HG03378 (cell line): Measurements from ENCODE around the gene TNFRSF25.
"Not testable (repeated sequence)": the region's sequence is repeated elsewhere in the genome, so short reads cannot be mapped to it uniquely, and the experiment has no call there.

Experiments
- ATAC-seq: cut with Tn5 transposase; IDR thresholded peaks from one replicate; pipeline ENCODE4 v1.9.1; 2021; ENCODE audit warnings: mild to moderate bottlenecking, moderate library complexity; ENCODE audit not compliant: unreplicated experiment

TNFRSF25 gene

DNA sequence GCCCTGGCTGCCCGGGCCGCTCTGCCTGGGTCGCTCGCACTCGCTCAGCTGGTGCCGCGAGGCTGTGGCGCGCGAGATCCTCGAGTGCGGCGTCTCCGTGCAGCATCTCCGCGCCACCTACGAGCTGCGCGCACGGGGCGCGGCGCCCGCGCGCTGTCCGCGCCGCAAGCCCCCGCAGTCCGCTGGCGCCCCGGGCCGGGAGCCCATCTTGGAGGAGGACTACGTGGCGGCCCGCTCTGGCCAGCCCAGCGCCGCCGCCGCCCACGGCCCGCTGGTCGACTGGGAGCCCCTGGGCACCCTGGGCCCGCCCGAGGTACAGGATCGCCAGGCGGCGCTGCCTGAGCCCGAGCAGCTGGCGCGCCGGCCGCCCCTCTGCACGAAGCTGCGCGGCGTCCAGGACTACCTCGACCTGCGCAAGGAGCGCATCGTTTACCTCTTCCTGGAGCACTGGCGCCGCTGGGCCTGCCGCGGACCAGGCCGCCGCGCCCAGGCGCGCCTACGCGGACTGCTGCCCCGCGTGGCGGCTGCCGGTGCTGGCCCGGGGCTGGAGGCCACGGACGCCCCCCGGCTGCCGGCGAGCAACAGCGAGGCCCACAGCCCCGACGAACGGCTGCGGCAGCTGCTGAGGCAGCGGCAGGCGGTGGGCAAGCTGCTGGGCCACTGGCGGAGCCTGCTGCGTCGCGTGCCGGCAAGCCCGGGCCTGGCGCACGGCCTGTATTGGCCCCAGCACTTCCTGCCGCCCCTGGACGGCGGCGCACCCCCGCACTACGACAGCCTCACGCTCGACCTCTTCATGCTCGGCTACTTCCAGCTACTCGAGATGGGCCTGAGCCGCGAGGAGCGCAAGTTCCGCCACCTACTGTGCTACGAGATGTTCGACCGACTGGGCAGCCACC, 10.9 kb downstream of the TNFRSF25 start:
- no peak for ATAC-seq

DNA sequence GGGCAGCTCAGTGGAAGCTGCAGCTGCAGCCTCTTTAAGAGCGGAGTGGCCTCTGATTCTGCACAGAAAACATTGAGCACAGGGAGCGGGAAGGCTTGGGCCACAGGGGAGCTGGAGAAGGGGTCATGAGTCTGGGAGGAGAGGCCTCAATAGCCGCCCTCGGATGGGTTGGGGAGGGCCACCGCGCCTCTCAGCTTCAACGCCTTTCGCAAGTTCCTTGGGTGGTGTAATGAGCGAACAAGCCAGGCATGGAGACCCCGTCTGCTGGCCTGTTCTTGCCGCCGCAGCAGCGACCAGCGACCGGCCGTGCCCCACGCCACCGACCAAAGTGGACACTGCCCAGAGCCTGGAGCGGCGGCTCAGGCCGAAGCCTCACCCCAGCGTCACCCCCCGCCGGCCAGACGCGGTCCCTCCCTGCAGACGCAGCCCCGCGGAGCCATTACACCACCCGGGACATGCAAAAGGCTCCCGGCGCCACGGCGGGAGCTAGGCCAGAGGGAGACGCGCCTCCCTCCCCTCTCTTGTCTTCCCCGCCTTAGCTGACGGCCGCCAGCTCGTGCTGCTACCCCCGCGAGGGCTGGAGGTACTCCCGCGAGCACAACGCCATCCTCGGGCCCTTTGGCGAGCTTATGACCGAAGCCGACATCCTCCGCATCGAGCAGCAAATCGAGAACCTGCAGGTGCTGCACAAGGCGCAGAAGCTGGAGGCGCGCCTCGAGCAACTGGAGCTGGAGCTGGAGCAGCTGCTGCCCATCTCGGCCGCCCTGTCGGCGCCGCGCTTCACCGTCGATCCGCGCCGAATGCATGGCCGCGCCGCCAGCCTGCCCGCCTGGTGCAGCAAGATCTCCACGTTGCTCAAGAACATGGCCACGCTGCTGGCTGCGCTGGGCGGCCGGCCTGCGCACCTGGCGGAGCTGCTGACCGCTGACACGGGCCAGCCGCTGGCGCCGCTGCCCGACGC, 11.8 kb downstream of the TNFRSF25 start:
- not testable (repeated sequence) for ATAC-seq

- no peak for ATAC-seq
Measured at GRCh38 chr1:6450943-6451373, 15.0 kb downstream of the TNFRSF25 start.

- not testable (repeated sequence) for ATAC-seq
Measured at GRCh38 chr1:6450486-6450885, 15.5 kb downstream of the TNFRSF25 start.

DNA sequence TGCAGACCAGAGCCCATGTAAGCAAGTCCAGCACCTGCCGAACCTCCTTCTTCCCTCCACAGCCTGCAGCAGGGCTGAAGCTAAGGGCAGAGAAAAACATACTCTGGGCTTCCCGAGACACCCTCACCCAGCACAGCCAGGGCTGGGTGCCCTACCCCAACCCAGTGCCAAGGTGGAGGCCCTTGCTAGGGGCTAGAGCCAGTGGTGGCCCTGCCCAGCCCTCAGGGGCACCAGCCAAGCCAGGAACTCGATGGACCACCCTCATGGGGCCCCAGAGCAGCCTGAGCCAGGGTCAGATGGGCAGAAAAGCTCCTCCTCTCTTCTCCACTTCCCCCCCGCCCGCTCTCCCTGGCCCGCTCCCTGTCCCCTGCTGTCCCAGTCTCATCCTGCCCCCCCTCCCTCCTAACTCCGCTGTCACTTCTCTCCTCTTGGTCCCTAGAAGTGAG, 15.9 kb downstream of the TNFRSF25 start:
- ATAC-seq = no peak

DNA sequence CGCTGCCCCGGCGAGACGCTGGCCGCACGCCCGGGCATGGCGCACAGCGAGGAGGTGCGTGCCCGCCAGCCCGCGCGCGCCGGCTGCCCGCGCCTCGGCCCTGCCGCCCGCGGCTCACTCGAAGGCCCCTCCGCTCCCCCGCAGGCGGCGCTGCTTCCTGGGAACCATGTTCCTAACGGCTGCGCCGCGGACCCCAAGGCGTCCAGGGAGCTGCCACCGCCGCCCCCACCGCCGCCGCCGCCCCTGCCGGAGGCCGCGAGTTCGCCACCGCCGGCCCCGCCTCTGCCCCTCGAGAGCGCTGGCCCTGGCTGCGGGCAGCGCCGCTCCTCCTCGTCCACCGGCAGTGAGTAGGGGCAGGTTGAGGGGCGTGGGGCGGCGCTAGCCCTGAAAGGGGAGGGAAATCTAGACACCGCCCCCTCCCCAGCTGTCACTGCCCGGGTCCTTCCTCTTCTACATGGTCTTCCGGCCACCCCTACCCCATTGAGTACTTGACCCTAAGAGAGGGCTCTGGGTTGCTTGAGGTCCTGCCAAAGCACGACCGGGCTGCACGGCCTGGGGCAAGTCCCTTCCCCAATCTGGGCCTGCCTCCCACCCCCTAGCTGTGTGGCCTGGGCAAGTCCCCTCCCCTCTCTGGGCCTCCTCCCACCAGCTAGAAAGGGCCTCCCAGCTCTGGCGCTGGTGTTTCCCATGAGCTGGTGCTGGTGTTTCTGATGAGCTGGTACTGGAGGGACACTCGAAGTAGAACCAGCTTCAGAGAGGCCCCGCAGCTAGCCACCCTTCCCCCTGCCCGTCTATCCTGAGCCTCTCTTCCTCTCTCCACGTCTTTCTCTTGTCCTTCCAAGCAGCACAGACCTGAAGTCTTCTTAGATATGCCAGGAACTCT, 17.0 kb downstream of the TNFRSF25 start:
- ATAC-seq = no peak

- ATAC-seq = no peak
Measured at GRCh38 chr1:6447818-6448748, 17.9 kb downstream of the TNFRSF25 start.

DNA sequence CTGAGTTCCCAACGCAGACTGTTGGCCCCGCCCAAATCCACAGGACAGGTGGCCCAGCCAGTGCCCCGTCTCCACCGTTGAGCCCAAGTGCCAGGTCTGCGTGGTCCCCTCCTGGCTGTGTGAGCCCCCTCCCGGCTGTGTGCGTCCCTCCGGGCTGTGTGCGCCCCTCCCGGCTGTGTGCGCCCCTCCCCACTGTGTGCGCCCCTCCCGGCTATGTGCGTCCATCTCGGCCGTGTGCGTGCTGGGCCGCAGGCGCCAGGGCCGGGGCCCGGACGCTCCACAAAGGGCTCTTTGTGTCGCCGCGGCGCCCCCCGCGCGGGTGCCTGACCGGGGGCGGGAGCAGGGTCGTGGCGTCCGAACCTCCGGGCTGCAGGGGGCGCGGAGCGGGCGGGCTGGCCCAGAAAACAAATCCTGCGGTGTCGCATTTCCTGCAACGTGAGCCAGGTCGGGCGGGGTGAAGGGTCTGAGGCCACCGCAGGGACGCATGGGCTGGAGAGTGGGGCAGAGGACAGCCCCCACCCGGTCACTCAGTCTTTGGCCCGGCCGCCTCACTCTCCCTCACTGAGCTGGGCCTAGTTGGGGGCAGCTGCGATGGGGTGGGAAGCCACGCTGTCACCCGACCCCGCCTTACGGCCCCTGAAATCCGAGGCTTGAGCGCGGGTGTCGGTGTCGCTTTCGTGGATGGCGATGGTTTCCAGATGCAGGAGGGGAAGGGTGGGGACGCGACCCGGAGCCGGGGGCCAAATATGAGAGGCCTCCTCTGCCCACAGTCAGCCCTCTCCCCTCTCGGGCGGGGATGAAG, 18.8 kb downstream of the TNFRSF25 start:
- ATAC-seq = no peak

DNA sequence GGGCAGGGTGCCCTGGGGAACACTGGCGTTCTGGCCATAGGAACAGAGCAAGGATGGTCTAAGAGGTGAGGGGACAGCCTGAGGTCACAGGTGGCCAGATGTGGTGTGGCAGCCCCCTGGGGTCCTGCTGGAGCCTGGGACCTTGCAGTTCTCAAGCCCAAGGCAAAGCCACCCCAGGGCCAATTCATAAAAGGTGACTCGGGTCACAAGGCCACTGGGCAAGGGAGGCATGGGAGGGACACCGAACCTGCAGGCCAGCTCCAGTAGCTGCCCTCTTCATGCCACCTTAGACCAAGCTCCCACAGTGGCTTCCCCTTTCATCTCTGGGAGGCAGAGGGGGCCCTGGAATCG, 19.3 kb downstream of the TNFRSF25 start:
- no peak for ATAC-seq

DNA sequence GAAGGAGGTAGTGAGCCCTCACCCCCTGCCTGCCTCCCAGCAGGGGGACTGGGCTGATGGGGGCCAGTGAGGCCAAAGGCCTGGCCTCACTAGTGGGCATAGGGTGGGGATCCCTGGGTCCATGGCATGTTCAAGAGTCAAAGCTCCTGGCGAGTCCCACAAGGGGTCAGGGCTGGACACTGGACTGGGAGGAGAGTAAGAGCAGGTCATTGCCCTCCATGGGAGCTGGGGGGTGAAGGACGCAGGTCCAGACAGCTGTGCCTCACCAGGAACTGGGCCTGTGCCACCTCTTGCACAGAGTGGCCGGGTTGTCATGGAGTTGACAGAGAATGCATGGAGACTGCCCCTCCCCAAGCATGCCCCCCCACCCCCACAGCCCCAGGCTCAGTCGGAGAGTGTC, 20.0 kb downstream of the TNFRSF25 start:
- not testable (repeated sequence) for ATAC-seq

GRCh38 chr1:6445062-6445763, 20.8 kb downstream of the TNFRSF25 start:
- ATAC-seq = no peak

DNA sequence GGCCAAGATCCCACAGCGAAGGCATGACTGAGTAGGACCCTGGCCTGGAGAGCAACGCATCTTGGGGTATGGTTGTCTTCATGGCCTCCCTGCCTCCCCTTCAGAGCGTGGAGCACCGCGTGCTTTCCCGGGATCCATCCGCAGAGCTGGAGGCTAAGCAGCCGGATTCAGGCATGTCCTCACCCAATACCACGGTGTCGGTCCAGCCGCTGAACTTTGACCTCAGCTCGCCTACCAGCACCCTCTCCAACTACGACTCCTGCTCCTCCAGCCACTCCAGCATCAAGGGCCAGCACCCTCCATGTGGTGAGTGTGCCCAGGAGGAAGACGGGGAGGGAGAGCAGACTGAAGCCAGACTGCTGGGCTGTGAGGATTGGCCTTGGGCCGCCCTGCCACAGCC, 21.6 kb downstream of the TNFRSF25 start:
- no peak for ATAC-seq

- ATAC-seq = no peak
Measured at GRCh38 chr1:6443339-6444115, 22.4 kb downstream of the TNFRSF25 start.

GRCh38 chr1:6441586-6441985, 24.4 kb downstream of the TNFRSF25 start:
- no peak for ATAC-seq

- ATAC-seq = no peak
Measured at GRCh38 chr1:6440198-6441126, 25.5 kb downstream of the TNFRSF25 start.

- ATAC-seq = no peak
Measured at GRCh38 chr1:6438047-6438525, 27.9 kb downstream of the TNFRSF25 start.
